A549 (cell line): ENCODE results near the gene RPL27A. TPM values are rescaled to one million over a fixed set of nuclear protein-coding genes. Genes with fewer than 3 reads are reported as not detected.

Source experiments
- ATAC-seq, 2 experiments: fragments of 200-7000 bp in 1 of 2; fragments of >200 bp in 1 of 2; cut with Nextera tagmentation in 1 of 2; cut with Tn5 transposase in 1 of 2; 3 replicates each; pipeline versions ENCODE4 v1.8.0 to v1.9.1; 2018 to 2020; ENCODE audit warnings: mild to moderate bottlenecking in 1 of 2, moderate library complexity in 1 of 2
- CTCF ChIA-PET: fragments of 300-600 bp; sonication (Branson Sonifier 250); formaldehyde crosslinking; extraction: SDS; loops from one replicate; lab custom pipeline; 2021; ENCODE audit warnings: antibody characterized with exemption, inconsistent platforms; lab: Yijun Ruan, JAX
- POLR2A ChIA-PET: fragments of 350-600 bp; formaldehyde crosslinking; extraction: SDS; loops from one replicate; lab custom pipeline; 2021; ENCODE audit warnings: antibody characterized with exemption, inconsistent platforms; lab: Yijun Ruan, JAX
- DNase-seq, 2 experiments: peaks; one replicate each; pipeline versions ENCODE4 v3.0.0 to v3.0.0-alpha.2; 2011 to 2016; ENCODE audit warnings: low read depth in 1 of 2, low spot score in 1 of 2
- FAIRE-seq: peaks from 2 replicates; lab custom pipeline; 2011; peaks lifted over from hg19 to GRCh38; lab: Jason Lieb, UNC
- H3K27ac ChIP-seq, 2 experiments: fragments of >200 bp; sonication (Bioruptor Twin); formaldehyde crosslinking; 3 replicates each; pipeline ENCODE4 v1.5.1; 2016 to 2017
- H3K4me1 ChIP-seq: fragments of >200 bp; sonication (Bioruptor Twin); formaldehyde crosslinking; 3 replicates; pipeline ENCODE4 v1.6.1; 2016
- H3K4me2 ChIP-seq: fragments of >200 bp; sonication (Bioruptor Twin); formaldehyde crosslinking; 3 replicates; pipeline ENCODE4 v1.6.1; 2016
- H3K4me3 ChIP-seq: fragments of >200 bp; sonication (Bioruptor Twin); formaldehyde crosslinking; 3 replicates; pipeline ENCODE4 v1.5.1; 2016
- H3K9me3 ChIP-seq: fragments of >200 bp; sonication (Bioruptor Twin); formaldehyde crosslinking; 3 replicates; pipeline ENCODE4 v1.6.1; 2016
- BHLHE40 ChIP-seq: IDR thresholded peaks from 2 replicates; pipeline ENCODE4 v1.6.1; 2012; ENCODE audit warnings: low read depth, low read length, inconsistent platforms
- CBX8 ChIP-seq: fragments of 200-600 bp; sonication (generic); IDR thresholded peaks from 2 replicates; pipeline ENCODE4 v1.6.1; 2016
- EHF ChIP-seq: fragments of 250-450 bp; sonication (Bioruptor Pico); IDR thresholded peaks from 2 replicates; pipeline ENCODE4 v1.5.0; 2020; ENCODE audit warnings: mild to moderate bottlenecking
- EHMT2 ChIP-seq: fragments of 200-600 bp; sonication (generic); IDR thresholded peaks from 2 replicates; pipeline ENCODE4 v1.6.1; 2016; ENCODE audit warnings: antibody characterized with exemption, low read depth, mild to moderate bottlenecking, moderate library complexity
- ESRRA ChIP-seq: fragments of 150-350 bp; IDR thresholded peaks from 2 replicates; pipeline ENCODE4 v1.6.1; 2014; ENCODE audit warnings: mild to moderate bottlenecking, low read length, borderline replicate concordance
- FOSL2 ChIP-seq, 2 experiments: fragments of 450-650 bp in 1 of 2; fragments of >200 bp in 1 of 2; sonication (Bioruptor Twin) in 1 of 2; formaldehyde crosslinking; IDR thresholded peaks; 2 replicates each; pipeline versions ENCODE4 v1.5.0 to v1.6.1; 2016 to 2020; ENCODE audit warnings: mild to moderate bottlenecking in 1 of 2, moderate library complexity in 1 of 2
- FOXS1 ChIP-seq: fragments of 250-450 bp; sonication (Bioruptor Pico); IDR thresholded peaks from 2 replicates; pipeline ENCODE4 v1.5.0; 2020; ENCODE audit warnings: mild to moderate bottlenecking, moderate library complexity
- HDAC2 ChIP-seq: fragments of 200-600 bp; sonication (generic); IDR thresholded peaks from 2 replicates; pipeline ENCODE4 v1.6.1; 2016
- HEYL ChIP-seq: fragments of 250-450 bp; sonication (Bioruptor Pico); IDR thresholded peaks from 2 replicates; pipeline ENCODE4 v1.8.0; 2021; ENCODE audit warnings: mild to moderate bottlenecking, moderate library complexity
- MAFK ChIP-seq: fragments of 450-650 bp; IDR thresholded peaks from 2 replicates; pipeline ENCODE4 v1.6.1; 2014; ENCODE audit not compliant: partially characterized antibody
- MAZ ChIP-seq: fragments of 150-350 bp; IDR thresholded peaks from 2 replicates; pipeline ENCODE4 v1.6.1; 2014; ENCODE audit warnings: antibody characterized with exemption, low read depth, low read length, borderline replicate concordance
- MYC ChIP-seq: IDR thresholded peaks from 2 replicates; pipeline ENCODE4 v1.6.1; 2012; ENCODE audit warnings: mild to moderate bottlenecking, inconsistent platforms, low read length, improper control_type of control experiment, borderline replicate concordance
- NPAS2 ChIP-seq: fragments of 250-450 bp; sonication (Bioruptor Pico); IDR thresholded peaks from 2 replicates; pipeline ENCODE4 v1.8.0; 2022; ENCODE audit warnings: mild to moderate bottlenecking, moderate library complexity, borderline replicate concordance
- POLR2AphosphoS2 ChIP-seq: conservative IDR thresholded peaks from 2 replicates; pipeline ENCODE4 v1.6.1; 2012; ENCODE audit warnings: low read length, improper control_type of control experiment, inconsistent platforms
- RARB ChIP-seq: fragments of 250-450 bp; sonication (Bioruptor Pico); IDR thresholded peaks from 2 replicates; pipeline ENCODE4 v1.8.0; 2021; ENCODE audit warnings: mild to moderate bottlenecking, moderate library complexity
- RCOR1 ChIP-seq: fragments of 150-350 bp; IDR thresholded peaks from 2 replicates; pipeline ENCODE4 v1.6.1; 2014; ENCODE audit warnings: antibody characterized with exemption, low read length, low read depth
- RFX5 ChIP-seq: fragments of 450-650 bp; IDR thresholded peaks from 2 replicates; pipeline ENCODE4 v1.7.1; 2014; ENCODE audit warnings: antibody characterized with exemption, mild to moderate bottlenecking, moderate library complexity
- RNF2 ChIP-seq: fragments of 200-600 bp; sonication (generic); IDR thresholded peaks from 2 replicates; pipeline ENCODE4 v1.6.1; 2016; ENCODE audit warnings: low read depth, mild to moderate bottlenecking, antibody characterized with exemption, moderate library complexity, borderline replicate concordance
- SMC3 ChIP-seq: fragments of >200 bp; sonication (Bioruptor Twin); formaldehyde crosslinking; IDR thresholded peaks from 3 replicates; pipeline ENCODE4 v1.6.1; 2018; ENCODE audit warnings: inconsistent platforms
- ZFP36 ChIP-seq: fragments of 450-650 bp; IDR thresholded peaks from 2 replicates; pipeline ENCODE4 v1.6.1; 2014; ENCODE audit warnings: borderline replicate concordance; ENCODE audit not compliant: partially characterized antibody
- WGBS: methylation state at CpG from one replicate; pipeline ENCODE4 v1.1.6; 2017; ENCODE audit errors: missing lambda C conversion rate; 5-methylcytosine and 5-hydroxymethylcytosine counted together
- polyA plus RNA-seq, 4 experiments: library from polyadenylated mRNA; depleted of rRNA in 3 of 4; stranded (reverse); fragments of >200 nt; fragmentation: RNase III in 1 of 4; extraction: RNeasy Plus Mini Kit Qiagen cat#74134 plus additional on column Dnase treatment in 1 of 4; gene quantifications; 2 replicates in 3 of 4; 3 replicates in 1 of 4; pipeline ENCODE4 v1.2.3, GENCODE V29; 2011 to 2017
- TF ChIP-seq, protein P1 (sequence below): fragments of >200 bp; sonication (Bioruptor Twin); formaldehyde crosslinking; IDR thresholded peaks from 3 replicates; pipeline ENCODE4 v1.5.1; 2016
- TF ChIP-seq, protein P2 (sequence below): fragments of 150-350 bp; IDR thresholded peaks from 2 replicates; pipeline ENCODE4 v1.6.1; 2014; ENCODE audit warnings: low read depth, mild to moderate bottlenecking, low read length
- TF ChIP-seq, protein P3 (sequence below): fragments of 250-450 bp; sonication (Bioruptor Pico); IDR thresholded peaks from 2 replicates; pipeline ENCODE4 v1.5.0; 2021; ENCODE audit warnings: mild to moderate bottlenecking, moderate library complexity, borderline replicate concordance
- TF ChIP-seq, protein P4 (sequence below): fragments of 450-650 bp; IDR thresholded peaks from 2 replicates; pipeline ENCODE4 v1.6.1; 2014; ENCODE audit warnings: antibody characterized with exemption
- TF ChIP-seq, protein P5 (sequence below): IDR thresholded peaks from 2 replicates; pipeline ENCODE4 v1.6.1; 2012

Gene RPL27A
- polyA plus RNA-seq, 2 of the 4 experiments (the other 2 are of a cell fraction), result 804 to 3,631 TPM

DNA sequence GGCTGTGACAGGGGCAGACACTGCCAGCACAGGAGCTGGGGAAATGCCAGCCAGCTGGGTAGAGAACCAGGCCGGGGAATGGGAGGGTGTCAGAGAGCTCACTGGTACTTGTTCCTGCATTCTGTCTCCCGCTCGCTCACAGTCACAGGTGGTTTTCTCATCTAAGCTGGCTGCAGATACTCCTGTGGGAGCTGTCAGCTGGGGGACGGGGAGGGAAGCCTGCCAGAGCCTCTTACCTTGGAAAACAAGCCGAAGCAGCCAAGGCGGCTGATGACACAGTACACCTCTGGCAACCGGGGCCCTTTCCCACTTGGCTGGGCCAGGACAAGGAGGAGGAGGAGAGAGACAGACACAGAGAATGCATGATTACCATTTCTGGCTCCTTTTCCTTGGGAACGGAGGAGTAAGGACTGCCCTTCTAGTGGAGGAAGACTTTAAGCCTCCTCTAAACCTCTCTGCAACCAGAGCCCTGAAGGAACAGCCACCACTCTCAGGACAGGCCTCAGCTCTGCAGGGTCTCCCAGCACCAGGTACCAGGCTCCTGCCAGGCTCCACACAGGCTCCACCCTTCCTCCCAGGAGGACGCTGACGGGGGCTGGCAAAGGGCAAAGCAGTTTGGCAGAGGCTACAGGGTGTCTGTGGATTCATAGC is 25.1 kb downstream of the RPL27A start:
- WGBS, result 91% methylated on average over 10 of the region's 10 CpGs
- no peaks in the 10 kb centered on the region for H3K9me3 ChIP-seq
- POLR2A ChIA-PET, result no interaction called here
- ATAC-seq (no peak), DNase-seq (no peak), FAIRE-seq (no peak)
- TF ChIP-seq BHLHE40 (no peak), RCOR1 (no peak), RARB (CRISPR knock-in tag) (no peak), CBX8 (no peak), RNF2 (no peak), SMC3 (no peak), MYC (no peak), ZFP36 (no peak), EHMT2 (no peak)
- TF ChIP-seq, protein P1, sequence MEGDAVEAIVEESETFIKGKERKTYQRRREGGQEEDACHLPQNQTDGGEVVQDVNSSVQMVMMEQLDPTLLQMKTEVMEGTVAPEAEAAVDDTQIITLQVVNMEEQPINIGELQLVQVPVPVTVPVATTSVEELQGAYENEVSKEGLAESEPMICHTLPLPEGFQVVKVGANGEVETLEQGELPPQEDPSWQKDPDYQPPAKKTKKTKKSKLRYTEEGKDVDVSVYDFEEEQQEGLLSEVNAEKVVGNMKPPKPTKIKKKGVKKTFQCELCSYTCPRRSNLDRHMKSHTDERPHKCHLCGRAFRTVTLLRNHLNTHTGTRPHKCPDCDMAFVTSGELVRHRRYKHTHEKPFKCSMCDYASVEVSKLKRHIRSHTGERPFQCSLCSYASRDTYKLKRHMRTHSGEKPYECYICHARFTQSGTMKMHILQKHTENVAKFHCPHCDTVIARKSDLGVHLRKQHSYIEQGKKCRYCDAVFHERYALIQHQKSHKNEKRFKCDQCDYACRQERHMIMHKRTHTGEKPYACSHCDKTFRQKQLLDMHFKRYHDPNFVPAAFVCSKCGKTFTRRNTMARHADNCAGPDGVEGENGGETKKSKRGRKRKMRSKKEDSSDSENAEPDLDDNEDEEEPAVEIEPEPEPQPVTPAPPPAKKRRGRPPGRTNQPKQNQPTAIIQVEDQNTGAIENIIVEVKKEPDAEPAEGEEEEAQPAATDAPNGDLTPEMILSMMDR, result no peak
- CTCF ChIA-PET, result interaction anchor here (0.8 to 2.7 kb wide), 4 partner anchors 10 to 106 kb away, joined by 4 to 12 read pairs (median 7); no protein-coding TSS in a partner anchor
- no peak overlapping the region for H3K4me2 ChIP-seq
- no peaks in the 10 kb centered on the region for H3K4me1 ChIP-seq
- no peak overlapping the region; a peak in 1 of 6 replicates for H3K27ac ChIP-seq
- no peak overlapping the region for H3K4me3 ChIP-seq

DNA sequence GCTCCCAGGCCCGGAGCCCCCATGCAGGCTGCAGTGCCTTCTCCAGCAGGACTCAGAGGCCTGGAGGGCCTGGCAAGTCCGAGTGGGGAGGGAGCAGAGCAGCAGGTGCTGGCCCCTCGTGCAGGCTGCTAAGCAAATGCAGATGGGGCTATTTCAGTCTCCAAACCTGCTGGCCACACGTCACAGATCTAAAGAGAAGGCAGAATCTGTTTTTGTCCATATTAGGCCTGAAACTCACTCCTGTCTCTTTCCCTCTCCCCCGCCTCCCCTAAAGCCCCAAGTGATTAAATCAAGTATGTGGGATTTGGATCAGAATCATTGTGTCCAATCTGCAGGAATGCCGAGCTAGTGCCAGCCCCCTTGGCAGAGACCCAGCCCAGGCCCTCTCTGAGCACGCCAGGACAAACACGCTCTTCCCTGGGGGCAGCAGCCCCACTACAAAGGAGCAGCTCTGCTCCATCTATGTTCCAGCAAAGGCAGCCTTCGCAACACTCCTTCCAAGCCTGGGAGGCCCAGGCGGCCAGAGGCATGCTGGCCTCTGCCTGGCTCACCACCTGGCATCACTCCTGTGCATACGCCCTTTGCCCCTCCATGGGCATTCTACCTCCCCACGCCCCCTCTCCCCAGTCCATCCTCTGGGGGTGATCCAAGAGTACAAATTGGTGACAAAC is 26.5 kb downstream of the RPL27A start:
- Histone ChIP-seq H3K9me3 (no peaks in the 10 kb centered on the region), H3K4me2 (no peak overlapping the region), H3K4me1 (no peaks in the 10 kb centered on the region), H3K4me3 (no peak overlapping the region), H3K27ac (no peak overlapping the region)
- TF ChIP-seq FOXS1 (CRISPR knock-in tag) (no peak), RFX5 (no peak), HEYL (no peak), ESRRA (no peak), MAZ (no peak), HDAC2 (no peak), MAFK (no peak), NPAS2 (CRISPR knock-in tag) (no peak), RARB (CRISPR knock-in tag) (no peak), FOSL2 (IDR thresholded peaks at IDR 0.05) (no peak), FOSL2 (CRISPR knock-in tag; IDR thresholded peaks at IDR 0.05) (no peak), EHF (CRISPR knock-in tag) (no peak), BHLHE40 (no peak), POLR2AphosphoS2 (no peak), SMC3 (no peak), EHMT2 (no peak)
- TF ChIP-seq, protein P2, sequence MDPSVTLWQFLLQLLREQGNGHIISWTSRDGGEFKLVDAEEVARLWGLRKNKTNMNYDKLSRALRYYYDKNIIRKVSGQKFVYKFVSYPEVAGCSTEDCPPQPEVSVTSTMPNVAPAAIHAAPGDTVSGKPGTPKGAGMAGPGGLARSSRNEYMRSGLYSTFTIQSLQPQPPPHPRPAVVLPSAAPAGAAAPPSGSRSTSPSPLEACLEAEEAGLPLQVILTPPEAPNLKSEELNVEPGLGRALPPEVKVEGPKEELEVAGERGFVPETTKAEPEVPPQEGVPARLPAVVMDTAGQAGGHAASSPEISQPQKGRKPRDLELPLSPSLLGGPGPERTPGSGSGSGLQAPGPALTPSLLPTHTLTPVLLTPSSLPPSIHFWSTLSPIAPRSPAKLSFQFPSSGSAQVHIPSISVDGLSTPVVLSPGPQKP, result no peak
- TF ChIP-seq, protein P1, result no peak
- TF ChIP-seq, protein P3, sequence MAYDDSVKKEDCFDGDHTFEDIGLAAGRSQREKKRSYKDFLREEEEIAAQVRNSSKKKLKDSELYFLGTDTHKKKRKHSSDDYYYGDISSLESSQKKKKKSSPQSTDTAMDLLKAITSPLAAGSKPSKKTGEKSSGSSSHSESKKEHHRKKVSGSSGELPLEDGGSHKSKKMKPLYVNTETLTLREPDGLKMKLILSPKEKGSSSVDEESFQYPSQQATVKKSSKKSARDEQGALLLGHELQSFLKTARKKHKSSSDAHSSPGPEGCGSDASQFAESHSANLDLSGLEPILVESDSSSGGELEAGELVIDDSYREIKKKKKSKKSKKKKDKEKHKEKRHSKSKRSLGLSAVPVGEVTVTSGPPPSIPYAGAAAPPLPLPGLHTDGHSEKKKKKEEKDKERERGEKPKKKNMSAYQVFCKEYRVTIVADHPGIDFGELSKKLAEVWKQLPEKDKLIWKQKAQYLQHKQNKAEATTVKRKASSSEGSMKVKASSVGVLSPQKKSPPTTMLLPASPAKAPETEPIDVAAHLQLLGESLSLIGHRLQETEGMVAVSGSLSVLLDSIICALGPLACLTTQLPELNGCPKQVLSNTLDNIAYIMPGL (CRISPR knock-in tag), result no peak
- TF ChIP-seq, protein P4, sequence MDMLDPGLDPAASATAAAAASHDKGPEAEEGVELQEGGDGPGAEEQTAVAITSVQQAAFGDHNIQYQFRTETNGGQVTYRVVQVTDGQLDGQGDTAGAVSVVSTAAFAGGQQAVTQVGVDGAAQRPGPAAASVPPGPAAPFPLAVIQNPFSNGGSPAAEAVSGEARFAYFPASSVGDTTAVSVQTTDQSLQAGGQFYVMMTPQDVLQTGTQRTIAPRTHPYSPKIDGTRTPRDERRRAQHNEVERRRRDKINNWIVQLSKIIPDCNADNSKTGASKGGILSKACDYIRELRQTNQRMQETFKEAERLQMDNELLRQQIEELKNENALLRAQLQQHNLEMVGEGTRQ, result no peak
- TF ChIP-seq, protein P5, sequence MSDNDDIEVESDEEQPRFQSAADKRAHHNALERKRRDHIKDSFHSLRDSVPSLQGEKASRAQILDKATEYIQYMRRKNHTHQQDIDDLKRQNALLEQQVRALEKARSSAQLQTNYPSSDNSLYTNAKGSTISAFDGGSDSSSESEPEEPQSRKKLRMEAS, result no peak
- DNase-seq (no peak), FAIRE-seq (no peak), ATAC-seq (no peak)
- POLR2A ChIA-PET, result interaction anchor here (0.5 to 1.0 kb wide), 2 partner anchors 10 to 27 kb away, joined by 3 to 4 read pairs; partner anchors contain the start of genes RPL27A and TRIM66
- 82% methylated on average over 12 of the region's 12 CpGs for WGBS
- CTCF ChIA-PET, result interaction anchor here (1.3 to 2.7 kb wide), 3 partner anchors 9 to 12 kb away, joined by 3 to 12 read pairs (median 10); no protein-coding TSS in a partner anchor
